ENCODE measurements around the gene AGMO. TPM values are rescaled to one million over a fixed set of nuclear protein-coding genes. Genes with fewer than 3 reads are reported as not detected.

The AGMO gene
- total RNA-seq, 1 donor from 2014 or later = 1.2 TPM

DNA sequence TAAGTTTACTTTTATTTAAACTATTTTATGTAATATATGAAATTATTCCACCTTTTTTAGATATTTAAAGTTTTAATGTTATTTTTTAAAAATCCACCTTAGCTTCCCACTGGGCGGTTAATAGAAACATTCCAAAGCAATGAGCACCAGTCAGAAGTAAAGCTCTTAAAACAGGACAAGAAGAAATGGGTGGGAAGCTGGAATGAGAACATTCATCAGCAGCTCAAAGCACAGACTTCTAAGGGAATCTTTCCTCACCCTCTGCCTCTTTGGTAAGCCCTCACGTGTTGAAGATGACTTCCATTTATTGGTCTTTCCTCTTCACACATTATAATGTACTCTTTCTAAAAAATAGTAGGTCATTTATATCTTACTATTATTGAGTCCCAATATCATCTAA lies 3.1 kb downstream of the AGMO start:
- TF ChIP-seq, protein P1, sequence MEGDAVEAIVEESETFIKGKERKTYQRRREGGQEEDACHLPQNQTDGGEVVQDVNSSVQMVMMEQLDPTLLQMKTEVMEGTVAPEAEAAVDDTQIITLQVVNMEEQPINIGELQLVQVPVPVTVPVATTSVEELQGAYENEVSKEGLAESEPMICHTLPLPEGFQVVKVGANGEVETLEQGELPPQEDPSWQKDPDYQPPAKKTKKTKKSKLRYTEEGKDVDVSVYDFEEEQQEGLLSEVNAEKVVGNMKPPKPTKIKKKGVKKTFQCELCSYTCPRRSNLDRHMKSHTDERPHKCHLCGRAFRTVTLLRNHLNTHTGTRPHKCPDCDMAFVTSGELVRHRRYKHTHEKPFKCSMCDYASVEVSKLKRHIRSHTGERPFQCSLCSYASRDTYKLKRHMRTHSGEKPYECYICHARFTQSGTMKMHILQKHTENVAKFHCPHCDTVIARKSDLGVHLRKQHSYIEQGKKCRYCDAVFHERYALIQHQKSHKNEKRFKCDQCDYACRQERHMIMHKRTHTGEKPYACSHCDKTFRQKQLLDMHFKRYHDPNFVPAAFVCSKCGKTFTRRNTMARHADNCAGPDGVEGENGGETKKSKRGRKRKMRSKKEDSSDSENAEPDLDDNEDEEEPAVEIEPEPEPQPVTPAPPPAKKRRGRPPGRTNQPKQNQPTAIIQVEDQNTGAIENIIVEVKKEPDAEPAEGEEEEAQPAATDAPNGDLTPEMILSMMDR (IDR thresholded peaks at IDR 0.05; ENCODE audit: partially characterized antibody, unreplicated experiment) = no peak
- Mint-ChIP-seq H3K36me3 (ENCODE audit: unreplicated experiment) (no peaks in the 10 kb centered on the region), H3K9me3 (ENCODE audit: unreplicated experiment) (no peaks in the 10 kb centered on the region), H3K4me3 (ENCODE audit: unreplicated experiment) (no peak overlapping the region), H3K4me1 (ENCODE audit: low read depth, unreplicated experiment) (peaks cover 22% of the 10 kb centered on the region), H3K27ac (ENCODE audit: unreplicated experiment) (no peak overlapping the region), H3K27me3 (ENCODE audit: unreplicated experiment) (no peaks in the 10 kb centered on the region)
- no peak for DNase-seq

DNA sequence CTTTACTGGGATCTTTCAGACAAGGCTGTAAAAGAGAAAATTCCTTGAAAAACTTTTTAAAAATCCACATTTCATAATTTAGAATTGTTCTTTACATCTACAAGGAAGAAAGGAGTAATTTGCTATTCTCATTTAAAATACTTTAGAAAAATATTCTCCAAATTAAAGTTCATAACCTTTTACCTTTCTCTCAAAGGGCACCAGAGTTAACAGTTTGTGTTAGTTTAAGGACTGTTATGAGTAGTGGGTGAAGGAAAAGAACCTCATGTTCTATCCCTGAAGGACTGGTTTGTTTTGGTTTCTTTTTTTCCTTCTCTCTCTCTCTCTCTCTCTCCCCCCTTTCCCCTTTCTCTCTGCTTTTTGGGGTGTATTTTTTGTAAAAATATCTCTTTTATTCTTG lies 4.1 kb downstream of the AGMO start:
- Mint-ChIP-seq H3K4me3 (ENCODE audit: unreplicated experiment) (no peak overlapping the region), H3K27me3 (ENCODE audit: unreplicated experiment) (no peaks in the 10 kb centered on the region), H3K4me1 (ENCODE audit: low read depth, unreplicated experiment) (peaks cover 22% of the 10 kb centered on the region), H3K36me3 (ENCODE audit: unreplicated experiment) (no peaks in the 10 kb centered on the region), H3K9me3 (ENCODE audit: unreplicated experiment) (no peaks in the 10 kb centered on the region), H3K27ac (ENCODE audit: unreplicated experiment) (no peak overlapping the region)
- TF ChIP-seq, protein P1 (IDR thresholded peaks at IDR 0.05; ENCODE audit: partially characterized antibody, unreplicated experiment) = no peak
- DNase-seq = no peak

DNA sequence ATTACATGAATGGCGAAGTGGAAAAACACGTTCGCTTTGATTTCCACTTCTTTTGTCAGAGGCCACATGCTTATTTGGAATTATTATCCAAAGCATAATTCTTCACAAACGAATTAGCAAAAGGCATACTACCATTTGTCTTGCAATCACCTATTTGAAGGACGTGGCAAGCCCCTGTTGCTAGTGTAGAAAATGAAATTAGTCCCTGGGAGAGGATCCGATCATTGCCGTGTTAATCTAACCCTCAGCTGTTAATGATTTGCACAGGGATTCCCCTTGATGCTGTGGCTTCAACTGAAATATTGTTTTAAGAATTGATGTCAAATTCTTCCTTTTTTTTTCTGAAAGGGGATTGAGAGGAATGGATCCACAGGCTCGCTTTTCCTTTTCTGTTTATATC lies 4.6 kb downstream of the AGMO start:
- no peaks in the 10 kb centered on the region for H3K27me3 Mint-ChIP-seq (ENCODE audit: unreplicated experiment)
- no peak for DNase-seq

DNA sequence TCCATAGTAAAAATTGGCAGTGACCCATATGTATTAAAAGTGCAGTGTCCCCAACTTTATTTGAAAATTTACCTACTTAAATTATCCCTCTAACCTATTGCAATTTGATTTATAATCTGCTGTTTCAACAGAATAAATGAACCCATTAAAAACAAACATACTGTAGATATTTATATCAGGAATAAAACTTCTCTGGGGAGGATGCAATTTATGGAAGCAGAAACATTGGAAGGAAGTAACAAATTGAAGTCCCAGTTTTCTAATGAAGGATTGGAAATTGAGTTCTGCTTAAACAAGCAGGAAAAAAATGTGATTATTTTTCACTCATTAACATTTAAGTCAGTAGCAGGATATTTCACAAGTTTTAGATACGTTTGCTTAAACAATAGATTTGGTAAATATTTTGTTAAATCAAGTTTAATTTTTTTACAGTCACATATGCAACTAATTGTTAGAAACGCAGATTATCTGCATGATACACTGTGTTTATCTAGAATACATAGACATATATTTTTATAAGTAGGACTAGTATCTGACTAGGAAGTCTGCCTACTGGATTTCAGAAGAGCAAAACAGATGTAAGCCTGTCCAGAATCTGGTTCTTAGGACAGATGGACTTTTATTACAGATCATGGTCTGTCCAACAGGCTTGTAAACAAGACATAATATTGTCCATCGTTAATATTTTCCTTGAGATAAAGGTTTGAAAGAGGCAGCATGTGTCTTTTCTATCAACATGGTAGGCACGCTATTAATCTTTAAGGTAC lies 5.3 kb downstream of the AGMO start:
- no peaks in the 10 kb centered on the region for H3K9me3 Mint-ChIP-seq (ENCODE audit: unreplicated experiment)

More for the DNA sequence above, 4.6 kb downstream of the AGMO start:
- no peak overlapping the region for H3K4me3 Mint-ChIP-seq (ENCODE audit: unreplicated experiment)
- no peaks in the 10 kb centered on the region for H3K36me3 Mint-ChIP-seq (ENCODE audit: unreplicated experiment)
- peak overlapping the region; percentile 13 for H3K27ac Mint-ChIP-seq (ENCODE audit: unreplicated experiment)
- no peaks in the 10 kb centered on the region for H3K9me3 Mint-ChIP-seq (ENCODE audit: unreplicated experiment)
- peaks cover 22% of the 10 kb centered on the region for H3K4me1 Mint-ChIP-seq (ENCODE audit: low read depth, unreplicated experiment)
- TF ChIP-seq, protein P1 (IDR thresholded peaks at IDR 0.05; ENCODE audit: partially characterized antibody, unreplicated experiment) = no peak

DNA sequence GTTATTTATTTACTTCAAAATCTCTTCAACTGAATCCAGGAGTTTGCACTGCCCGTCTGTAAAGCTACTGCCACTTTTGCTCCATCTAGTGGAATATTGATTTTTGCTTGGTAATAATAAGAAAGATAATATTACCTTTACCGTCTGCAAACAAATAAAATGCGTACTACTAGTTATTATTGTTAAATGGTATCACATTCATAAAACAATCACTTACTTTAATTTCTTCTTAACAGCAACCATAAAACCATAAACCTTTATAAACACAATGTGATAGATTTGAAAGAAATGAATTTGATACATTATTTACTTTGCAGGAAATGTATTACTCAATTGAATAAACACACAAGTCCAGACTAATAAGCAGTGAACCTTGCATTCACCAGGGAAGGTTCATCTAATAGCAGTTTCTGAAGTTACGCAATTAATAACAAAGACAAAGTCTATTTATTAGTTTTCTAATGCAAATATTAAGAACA lies 6.4 kb downstream of the AGMO start:
- Mint-ChIP-seq H3K27me3 (ENCODE audit: unreplicated experiment) (no peaks in the 10 kb centered on the region), H3K9me3 (ENCODE audit: unreplicated experiment) (no peaks in the 10 kb centered on the region), H3K36me3 (ENCODE audit: unreplicated experiment) (no peaks in the 10 kb centered on the region), H3K27ac (ENCODE audit: unreplicated experiment) (no peak overlapping the region), H3K4me1 (ENCODE audit: low read depth, unreplicated experiment) (peaks cover 15% of the 10 kb centered on the region), H3K4me3 (ENCODE audit: unreplicated experiment) (no peak overlapping the region)
- TF ChIP-seq, protein P1 (IDR thresholded peaks at IDR 0.05; ENCODE audit: partially characterized antibody, unreplicated experiment) = no peak
- DNase-seq = no peak

More for the DNA sequence above, 5.3 kb downstream of the AGMO start:
- H3K36me3 Mint-ChIP-seq (ENCODE audit: unreplicated experiment) = no peaks in the 10 kb centered on the region
- H3K27ac Mint-ChIP-seq (ENCODE audit: unreplicated experiment) = peak overlapping the region; percentile 13
- TF ChIP-seq, protein P1 (IDR thresholded peaks at IDR 0.05; ENCODE audit: partially characterized antibody, unreplicated experiment) = no peak
- peaks cover 15% of the 10 kb centered on the region for H3K4me1 Mint-ChIP-seq (ENCODE audit: low read depth, unreplicated experiment)
- H3K4me3 Mint-ChIP-seq (ENCODE audit: unreplicated experiment) = no peak overlapping the region
- no peak for DNase-seq
- H3K27me3 Mint-ChIP-seq (ENCODE audit: unreplicated experiment) = no peaks in the 10 kb centered on the region

Data from glutamatergic neuron (in vitro differentiated cells).